ENCODE results near the gene GSTA3.
"Not testable (repeated sequence)": the region's sequence is repeated elsewhere in the genome, so short reads cannot be mapped to it uniquely, and the experiment has no call there.

Gene GSTA3

DNA sequence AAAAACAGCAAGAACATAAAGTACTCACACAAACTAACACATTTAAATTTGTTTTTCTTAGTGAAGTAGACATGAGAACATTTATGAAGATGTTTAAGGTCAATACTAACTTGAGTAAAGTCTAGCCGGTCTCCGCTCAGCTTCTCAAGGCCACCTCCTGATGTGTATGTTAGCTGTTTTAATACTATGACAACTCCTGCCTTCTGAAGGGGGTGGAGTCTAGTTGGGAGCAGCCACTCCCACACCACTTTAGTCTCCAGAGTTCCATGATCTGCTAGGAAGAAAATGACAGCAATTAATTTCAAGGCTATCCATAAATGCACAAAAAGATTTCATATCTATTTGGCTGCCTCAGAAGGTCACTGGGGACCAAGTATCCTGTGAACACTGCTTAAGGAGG is at the start of gene GSTA3:
Gene GSTA3 (minus strand): TSS at position 168 of the 400 bp plus-strand sequence. CDS start 3,864 bp downstream, outside the sequence.
- no peak for DNase-seq

- no peak for DNase-seq
Observed at GRCh38 chr6:52958546-52959255, 49.2 kb upstream of the GSTA3 start.

- no peak for DNase-seq
Observed at GRCh38 chr6:52955871-52956270, 46.4 kb upstream of the GSTA3 start.

GRCh38 chr6:52953911-52954839 is 44.7 kb upstream of the GSTA3 start:
- DNase-seq, result peak; percentile 40

DNA sequence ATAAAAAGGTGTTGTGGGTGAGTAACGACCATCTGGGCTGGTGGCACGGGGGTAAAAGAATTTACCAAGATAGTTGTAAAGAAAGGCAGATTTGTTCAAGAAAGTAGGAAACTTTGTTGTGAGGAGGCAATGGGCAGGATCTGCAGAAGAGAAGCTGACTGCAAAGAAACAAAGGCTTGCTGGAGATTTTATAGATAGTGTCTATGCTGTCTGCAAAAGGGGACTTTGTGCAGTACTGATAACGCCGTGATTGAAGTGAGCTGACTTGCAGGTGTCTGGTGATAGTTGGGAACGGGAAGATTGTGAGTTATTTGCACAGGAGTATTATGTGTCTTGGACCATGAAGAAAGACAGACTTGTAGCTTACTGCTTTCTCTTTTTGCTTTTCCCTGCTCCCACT is 36.8 kb upstream of the GSTA3 start:
- no peak for DNase-seq

DNA sequence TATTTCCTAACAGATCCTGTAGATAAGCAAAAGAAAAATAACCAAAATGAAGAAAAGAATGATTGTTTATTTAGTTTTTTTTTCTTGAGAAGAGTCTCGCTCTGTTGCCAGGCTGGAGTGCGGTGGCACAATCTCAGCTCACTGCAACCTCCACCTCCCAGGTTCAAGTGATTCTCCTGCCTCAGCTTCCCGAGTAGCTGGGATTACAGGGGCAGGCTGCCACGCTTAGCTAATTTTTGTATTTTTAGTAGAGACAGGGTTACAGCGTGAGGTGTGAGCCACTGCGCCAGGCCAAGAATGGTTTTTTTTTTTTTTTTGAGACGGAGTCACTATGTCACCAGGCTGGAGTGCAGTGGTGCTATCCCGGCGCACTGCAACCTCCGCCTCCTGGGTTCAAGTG is 33.3 kb upstream of the GSTA3 start:
- DNase-seq, result not testable (repeated sequence)

DNA sequence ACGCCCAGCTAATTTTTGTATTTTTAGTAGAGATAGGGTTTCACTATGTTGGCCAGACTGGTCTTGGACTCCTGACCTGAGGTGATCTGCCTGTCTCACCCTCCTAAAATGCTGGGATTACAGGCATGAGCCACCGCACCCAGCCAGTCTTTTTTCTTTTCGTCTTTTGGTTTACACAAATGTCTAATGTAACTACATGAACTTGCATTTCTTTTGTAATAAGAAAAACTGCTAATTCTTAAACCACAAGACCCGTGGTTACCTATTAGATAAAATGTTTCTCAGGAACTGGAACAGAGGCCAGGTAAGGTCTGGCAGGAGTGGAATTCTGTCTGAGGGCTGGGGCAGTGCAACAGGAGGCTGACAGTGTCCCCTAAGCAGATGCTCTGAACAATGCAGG is 32.7 kb upstream of the GSTA3 start:
- no peak for DNase-seq

DNA sequence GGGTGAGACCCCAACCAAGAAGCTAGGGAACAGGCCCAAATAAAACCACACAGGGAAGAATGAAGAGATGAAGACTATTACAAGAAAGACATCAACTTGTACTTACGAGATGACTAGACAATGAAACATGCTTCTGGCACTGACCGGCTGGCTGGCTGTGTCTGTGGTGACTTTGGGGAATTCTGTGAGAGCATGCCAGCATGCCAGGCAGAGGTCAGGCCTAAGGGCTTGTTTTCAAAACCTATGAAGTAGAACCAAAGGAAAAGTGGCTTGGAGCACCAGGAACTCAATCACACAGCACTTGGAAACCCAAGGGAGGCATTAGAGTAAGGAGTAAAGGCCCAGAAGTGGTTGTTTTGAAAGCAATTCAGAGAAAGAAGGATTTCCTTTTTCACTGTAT is 28.4 kb upstream of the GSTA3 start:
- DNase-seq, result no peak

DNA sequence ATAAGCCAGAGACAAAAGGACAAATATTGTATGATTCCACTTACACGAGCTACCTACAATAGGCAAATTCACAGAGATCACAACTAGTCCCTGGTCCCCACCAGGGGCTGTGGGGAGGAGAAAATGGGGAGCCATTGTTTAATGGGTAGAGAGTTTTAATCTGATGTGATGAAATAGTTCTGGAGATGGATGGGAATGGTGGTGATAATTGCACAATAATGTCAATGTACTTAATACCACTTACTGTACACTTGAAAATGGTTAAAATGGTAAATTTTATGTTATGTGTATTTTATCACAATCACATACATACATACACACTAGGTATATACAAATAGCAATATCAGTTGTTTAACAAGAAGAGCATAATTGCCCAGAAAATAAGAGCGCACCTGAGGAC is 24.3 kb upstream of the GSTA3 start:
- DNase-seq, result no peak

DNA sequence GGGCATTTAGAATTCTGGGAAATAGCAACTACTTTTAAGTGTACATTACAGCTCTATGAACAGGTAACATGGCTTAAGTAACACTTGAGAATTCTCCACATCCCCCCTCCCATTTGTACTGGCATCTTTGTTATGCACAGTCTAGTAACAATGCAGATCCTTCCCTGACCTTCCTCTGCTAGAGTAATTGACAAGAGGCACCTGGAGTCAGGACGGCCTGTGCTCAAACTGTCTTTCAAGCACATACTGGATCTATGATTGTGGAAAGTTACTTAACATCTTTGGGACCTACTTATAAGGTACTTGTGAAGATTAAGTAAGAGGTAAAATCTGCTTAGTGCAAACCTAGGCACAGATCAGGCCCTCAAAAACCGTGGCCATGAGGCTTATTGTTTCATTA is 21.9 kb upstream of the GSTA3 start:
- DNase-seq, result no peak

DNA sequence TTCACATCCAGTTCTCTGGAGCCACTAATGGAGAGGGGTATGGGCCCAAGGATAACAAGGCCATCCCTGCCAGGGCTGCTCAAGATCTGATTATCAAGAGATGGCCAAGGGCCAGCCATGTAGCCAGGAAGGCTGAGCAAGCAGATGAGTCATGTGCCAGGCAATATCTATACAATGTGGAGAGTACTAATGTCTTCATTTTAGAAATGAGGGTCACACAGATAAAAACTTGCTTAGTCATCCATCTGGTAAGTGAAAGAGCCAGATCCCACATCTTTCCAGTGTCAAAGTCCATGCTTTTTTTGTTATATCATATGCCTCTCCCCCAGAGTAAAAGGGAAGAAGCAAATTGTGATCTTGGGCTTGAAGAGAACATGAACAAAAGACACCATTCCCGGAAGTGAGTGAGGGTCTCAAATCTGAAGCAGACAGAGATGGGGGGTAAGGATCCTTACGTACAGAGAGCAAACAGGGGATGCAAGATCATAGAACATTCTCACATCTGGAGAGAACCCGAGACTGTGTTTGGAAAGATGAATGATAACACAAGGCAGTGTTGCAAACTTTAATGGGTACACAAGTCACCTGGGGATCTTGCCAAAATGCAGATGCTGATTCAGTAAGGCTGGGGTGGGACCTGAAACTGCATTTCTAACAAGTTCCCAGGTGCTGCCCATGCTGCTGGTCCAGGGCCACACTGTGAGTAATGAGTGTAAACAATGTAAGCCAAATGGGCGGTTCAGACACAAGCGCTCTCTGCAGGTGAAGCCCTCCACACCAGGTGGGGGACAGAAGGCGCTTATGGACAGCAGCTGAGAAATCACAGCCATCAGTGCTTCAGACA is 20.0 kb upstream of the GSTA3 start:
- peak; percentile 91 for DNase-seq

GRCh38 chr6:52927451-52927850 is 18.0 kb upstream of the GSTA3 start:
- DNase-seq, result no peak

- DNase-seq, result no peak
Observed at GRCh38 chr6:52925919-52926792, 16.7 kb upstream of the GSTA3 start.

DNA sequence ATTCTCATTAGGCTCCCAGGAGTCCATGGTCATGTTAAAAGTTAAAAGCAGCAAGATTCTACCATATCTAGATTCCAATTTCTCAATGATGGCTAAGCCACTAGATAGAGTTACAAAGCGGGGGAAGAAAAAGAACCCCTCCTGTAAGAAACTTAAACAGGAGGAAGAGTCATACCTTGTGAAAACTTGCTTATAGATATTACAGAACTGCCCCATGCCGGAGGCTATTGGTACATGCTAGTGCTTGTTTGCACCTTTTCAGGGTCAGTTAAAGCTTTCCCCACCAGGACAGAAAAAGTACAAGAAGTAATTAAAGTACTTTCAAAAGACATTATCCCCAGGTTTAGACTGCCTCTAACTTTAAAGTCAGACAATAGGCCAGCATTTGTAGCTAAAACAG is 15.5 kb upstream of the GSTA3 start:
- DNase-seq, result no peak

DNA sequence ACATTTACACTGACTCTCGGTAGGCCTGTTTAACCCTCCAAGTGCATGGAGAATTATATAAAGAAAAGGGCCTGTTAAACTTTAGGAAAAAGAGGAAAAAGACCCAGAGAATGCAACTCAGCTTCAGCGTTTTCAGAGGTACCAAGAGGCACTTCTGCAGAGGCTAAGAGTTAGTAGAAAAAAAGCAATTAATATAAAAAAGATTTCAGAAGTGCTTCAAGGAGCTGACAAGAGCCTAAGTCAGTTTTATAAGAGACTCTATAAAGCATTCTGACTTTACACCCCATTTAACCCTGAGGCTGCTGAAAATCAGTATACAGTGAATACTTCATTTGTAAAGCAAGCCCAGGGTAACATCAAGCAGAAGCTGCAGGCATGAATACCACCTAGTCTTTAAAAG is 14.2 kb upstream of the GSTA3 start:
- not testable (repeated sequence) for DNase-seq

DNA sequence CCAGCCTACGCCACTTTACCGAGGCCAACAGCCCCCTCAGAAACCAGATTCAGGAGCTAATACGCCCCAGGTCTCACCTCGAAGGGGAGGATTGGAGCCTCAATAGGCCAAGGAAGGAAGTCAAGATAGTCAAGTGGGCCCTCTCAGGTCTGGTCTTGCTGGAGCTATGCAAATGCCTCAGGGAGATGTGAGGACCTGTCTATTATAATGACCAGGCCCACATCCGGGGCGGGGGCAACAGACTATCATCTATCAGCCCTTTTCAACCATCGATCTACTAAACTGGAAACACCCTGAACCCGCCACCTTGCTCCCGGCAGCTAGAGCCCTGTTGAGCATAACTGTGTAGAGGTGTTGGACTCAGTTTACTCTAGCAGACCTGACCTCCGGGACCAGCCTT is 12.7 kb upstream of the GSTA3 start:
- no peak for DNase-seq

DNA sequence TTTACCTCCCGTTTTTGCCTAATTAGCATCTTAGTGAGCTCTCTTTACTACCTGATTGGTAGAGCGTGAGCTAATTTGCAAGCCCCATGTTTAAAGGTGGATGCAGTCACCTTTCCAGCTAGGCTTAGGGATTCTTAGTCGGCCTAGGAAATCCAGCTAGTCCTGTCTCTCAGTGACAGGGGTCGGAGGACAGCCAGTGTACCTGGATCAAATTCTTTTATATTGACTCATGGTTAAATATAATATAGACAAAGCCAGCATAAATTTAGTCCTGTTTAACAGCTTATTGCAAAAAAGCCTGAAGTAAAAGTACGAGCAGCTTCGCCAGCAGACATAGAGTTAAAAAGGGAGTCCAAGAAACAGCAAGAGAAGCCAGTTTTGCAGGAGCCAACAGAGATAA is 12.2 kb upstream of the GSTA3 start:
- no peak for DNase-seq

- not testable (repeated sequence) for DNase-seq
Observed at GRCh38 chr6:52919511-52919910, 10.0 kb upstream of the GSTA3 start.

- DNase-seq, result not testable (repeated sequence)
Observed at GRCh38 chr6:52918771-52919170, 9.3 kb upstream of the GSTA3 start.

DNA sequence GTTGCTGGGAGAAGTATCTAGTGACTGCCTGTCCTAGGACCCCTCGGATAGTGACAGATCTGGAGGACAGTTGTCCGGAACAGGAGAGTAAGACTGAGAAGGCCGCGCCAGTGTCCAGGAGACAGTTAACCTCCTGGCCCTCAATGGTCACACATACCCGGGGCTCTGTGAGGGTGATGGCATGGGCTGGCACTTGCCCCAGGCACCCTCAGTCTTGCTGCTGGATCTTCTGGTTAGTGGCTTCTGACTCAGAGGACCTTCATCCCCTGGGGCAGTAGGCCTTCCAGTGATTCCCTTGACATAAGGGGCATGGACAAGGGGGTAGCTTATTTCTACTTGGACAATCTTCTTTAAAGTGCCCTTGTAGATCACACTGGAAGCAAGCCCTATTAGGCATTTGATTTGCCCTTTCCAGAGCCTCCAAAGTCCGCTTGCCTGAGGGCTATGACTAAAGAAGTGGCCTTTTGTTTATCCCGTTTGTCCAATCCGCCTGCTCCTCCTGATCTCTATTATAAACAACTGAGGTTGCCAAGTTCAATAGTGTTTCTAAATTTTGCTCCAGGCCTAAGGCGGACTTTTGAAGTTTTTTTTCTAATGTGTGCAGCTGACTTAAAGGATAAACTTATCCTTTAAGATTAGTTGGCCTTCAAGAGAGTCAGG is 8.7 kb upstream of the GSTA3 start:
- DNase-seq, result not testable (repeated sequence)

DNA sequence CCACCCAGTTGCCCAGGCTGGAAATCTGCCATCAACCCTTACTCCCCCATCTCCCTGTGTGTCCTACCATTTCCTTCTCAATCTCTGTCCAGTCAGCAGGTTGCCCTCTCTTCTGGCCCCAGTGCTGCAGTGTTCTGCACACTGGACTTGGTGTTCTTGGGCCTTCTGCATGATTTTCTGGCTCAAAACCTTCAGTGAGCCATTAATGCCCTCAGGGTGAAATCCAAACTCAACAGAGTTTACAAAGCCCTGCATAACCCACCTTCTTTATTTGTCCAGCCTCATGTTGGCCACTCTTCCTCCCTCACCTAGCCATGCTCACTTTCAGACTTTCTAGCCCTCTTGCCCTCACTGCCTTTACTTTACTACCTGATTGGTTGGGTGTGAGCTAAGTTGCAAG is 5.0 kb upstream of the GSTA3 start:
- DNase-seq, result no peak

- no peak for DNase-seq
Observed at GRCh38 chr6:52910091-52910490, 593 bp upstream of the GSTA3 start.
